GM23338 (cell line): ENCODE data around the gene ZNF12. TPM values are rescaled to one million over a fixed set of nuclear protein-coding genes. Genes with fewer than 3 reads are reported as not detected.

ENCODE experiments used
- ATAC-seq: fragments of 200-7000 bp; cut with Tn5 transposase; 3 replicates; pipeline ENCODE4 v1.9.1; 2020
- DNase-seq: peaks from one replicate; pipeline ENCODE4 v3.0.0-alpha.2; 2015; ENCODE audit warnings: low spot score
- H2AFZ ChIP-seq: fragments of 200-600 bp; sonication (generic); 2 replicates; pipeline ENCODE4 v1.8.0; 2016; ENCODE audit warnings: antibody characterized with exemption, mild to moderate bottlenecking, moderate library complexity
- H3F3A ChIP-seq: fragments of 200-600 bp; sonication (generic); replicated peaks from 2 replicates; pipeline ENCODE4 v1.8.0; 2017; ENCODE audit warnings: antibody characterized with exemption, mixed run types, low read depth
- H3K27ac ChIP-seq: fragments of 200-600 bp; sonication (generic); 2 replicates; pipeline ENCODE4 v1.6.1; 2016; ENCODE audit warnings: low read depth
- H3K27me3 ChIP-seq: fragments of 200-600 bp; sonication (generic); 2 replicates; pipeline ENCODE4 v1.8.0; 2016; ENCODE audit warnings: mild to moderate bottlenecking, mixed run types, moderate library complexity; ENCODE audit not compliant: insufficient read depth
- H3K36me3 ChIP-seq: fragments of 200-600 bp; sonication (generic); 2 replicates; pipeline ENCODE4 v1.8.0; 2016; ENCODE audit warnings: mild to moderate bottlenecking; ENCODE audit not compliant: insufficient read depth
- H3K4me1 ChIP-seq: fragments of 200-600 bp; sonication (generic); 2 replicates; pipeline ENCODE4 v1.8.0; 2016; ENCODE audit warnings: mild to moderate bottlenecking, moderate library complexity; ENCODE audit not compliant: insufficient read depth
- H3K4me2 ChIP-seq: fragments of 200-600 bp; sonication (generic); 2 replicates; pipeline ENCODE4 v1.7.1; 2017; ENCODE audit warnings: mixed run types
- H3K4me3 ChIP-seq: fragments of 200-600 bp; sonication (generic); 2 replicates; pipeline ENCODE4 v1.6.1; 2016; ENCODE audit warnings: mixed run types
- H3K79me2 ChIP-seq: fragments of 200-600 bp; sonication (generic); replicated peaks from 2 replicates; pipeline ENCODE4 v1.8.0; 2017; ENCODE audit warnings: mild to moderate bottlenecking; ENCODE audit not compliant: insufficient read depth
- H3K9me2 ChIP-seq: fragments of 200-600 bp; sonication (generic); 2 replicates; pipeline ENCODE4 v1.8.0; 2017; ENCODE audit not compliant: insufficient read depth
- H4K20me1 ChIP-seq: fragments of 200-600 bp; sonication (generic); replicated peaks from 2 replicates; pipeline ENCODE4 v1.8.0; 2017; ENCODE audit warnings: mild to moderate bottlenecking; ENCODE audit not compliant: insufficient read depth
- H3K27ac Mint-ChIP-seq: 2 replicates; pipeline ENCODE4 v1.8.0; 2020; ENCODE audit warnings: inconsistent platforms, mild to moderate bottlenecking, moderate library complexity, mixed read lengths
- H3K27me3 Mint-ChIP-seq: 3 replicates; pipeline ENCODE4 v1.8.0; 2022; ENCODE audit warnings: low read depth, mild to moderate bottlenecking, moderate library complexity, mixed read lengths, inconsistent platforms; ENCODE audit not compliant: insufficient read depth, poor library complexity
- H3K36me3 Mint-ChIP-seq: 3 replicates; pipeline ENCODE4 v1.8.0; 2021; ENCODE audit warnings: low read depth, mild to moderate bottlenecking, inconsistent platforms, moderate library complexity, mixed read lengths
- H3K4me1 Mint-ChIP-seq: 3 replicates; pipeline ENCODE4 v1.8.0; 2020; ENCODE audit warnings: mild to moderate bottlenecking, inconsistent platforms, mixed read lengths
- H3K4me3 Mint-ChIP-seq: 3 replicates; pipeline ENCODE4 v1.8.0; 2021; ENCODE audit warnings: moderate library complexity, mild to moderate bottlenecking, inconsistent platforms, mixed read lengths
- H3K9me3 Mint-ChIP-seq: 3 replicates; pipeline ENCODE4 v1.8.0; 2020; ENCODE audit warnings: moderate library complexity, mild to moderate bottlenecking, inconsistent platforms, mixed read lengths
- EZH2 ChIP-seq: fragments of 200-600 bp; sonication (generic); IDR thresholded peaks from one replicate; pipeline ENCODE4 v1.8.0; 2017; ENCODE audit warnings: antibody characterized with exemption, mild to moderate bottlenecking, low read depth; ENCODE audit not compliant: unreplicated experiment
- EZH2phosphoT487 ChIP-seq: fragments of 200-600 bp; sonication (generic); IDR thresholded peaks from one replicate; pipeline ENCODE4 v1.8.1; 2018; ENCODE audit warnings: antibody characterized with exemption; ENCODE audit not compliant: unreplicated experiment
- JUNB ChIP-seq: IDR thresholded peaks from one replicate; pipeline ENCODE4 v1.6.1; 2016; ENCODE audit warnings: antibody characterized with exemption; ENCODE audit not compliant: unreplicated experiment
- POLR2AphosphoS5 ChIP-seq: IDR thresholded peaks from 2 replicates; pipeline ENCODE4 v1.6.1; 2016; ENCODE audit warnings: antibody characterized with exemption, low read depth
- ZNF114 ChIP-seq: fragments of 250-450 bp; sonication (Bioruptor Pico); IDR thresholded peaks from 2 replicates; pipeline ENCODE4 v1.5.0; 2020; ENCODE audit warnings: mild to moderate bottlenecking, moderate library complexity
- ZNF331 ChIP-seq: fragments of 250-450 bp; sonication (Bioruptor Pico); IDR thresholded peaks from 2 replicates; pipeline ENCODE4 v1.5.0; 2020; ENCODE audit warnings: low read depth, mild to moderate bottlenecking, moderate library complexity
- polyA plus RNA-seq: library from polyadenylated mRNA; unstranded; fragments of >200 nt; fragmentation: Nextera tagmentation; extraction: Ambion mirVana; gene quantifications from 2 replicates; pipeline ENCODE4 v1.2.1, GENCODE V29; 2016
- total RNA-seq: library from RNA; depleted of rRNA; stranded (reverse); fragments of >200 nt; shearing (Covaris generic); gene quantifications from 2 replicates; pipeline ENCODE4 v1.2.3, GENCODE V29; 2014
- TF ChIP-seq, protein P1 (sequence below): IDR thresholded peaks from one replicate; pipeline ENCODE4 v1.6.1; 2018; ENCODE audit warnings: antibody characterized with exemption; ENCODE audit not compliant: unreplicated experiment
- TF ChIP-seq, protein P2 (sequence below): IDR thresholded peaks from 2 replicates; pipeline ENCODE4 v1.6.1; 2016; ENCODE audit warnings: antibody characterized with exemption
- TF ChIP-seq, protein P3 (sequence below): fragments of 250-450 bp; sonication (Bioruptor Pico); IDR thresholded peaks from 2 replicates; pipeline ENCODE4 v1.5.0; 2020; ENCODE audit warnings: mild to moderate bottlenecking, moderate library complexity

ZNF12 gene
- total and polyA plus RNA-seq, 2 experiments from 2014 or later: 9.6 to 17.8 TPM

DNA sequence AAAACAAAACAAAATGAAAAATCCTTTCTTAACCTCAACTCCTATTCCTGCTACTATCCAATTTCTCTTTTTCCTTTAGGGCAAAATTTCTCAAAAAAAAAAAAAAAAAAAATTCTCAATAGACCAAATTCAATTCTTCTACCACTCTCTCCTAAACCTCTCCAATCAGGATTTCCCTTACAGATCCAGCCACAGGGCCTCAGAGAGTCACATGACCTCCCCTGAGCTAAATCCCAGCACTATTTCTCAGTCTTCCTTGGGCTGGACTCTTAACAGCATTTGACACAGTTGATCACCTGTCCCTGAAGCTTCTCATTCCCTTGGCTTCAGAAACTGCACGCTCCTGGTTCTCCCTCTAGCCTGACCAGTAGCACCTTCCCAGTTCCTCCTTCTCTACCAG is 4.9 kb downstream of the ZNF12 start:
- no peaks in the 10 kb centered on the region for H3F3A ChIP-seq
- peaks cover 37% of the 10 kb centered on the region for H3K36me3 ChIP-seq
- DNase-seq (no peak), ATAC-seq (no peak)
- H3K27ac ChIP-seq: no peak overlapping the region
- no peaks in the 10 kb centered on the region for H3K27me3 ChIP-seq
- H3K79me2 ChIP-seq: peaks cover 77% of the 10 kb centered on the region
- H3K27ac Mint-ChIP-seq: no peak overlapping the region
- TF ChIP-seq, protein P1, sequence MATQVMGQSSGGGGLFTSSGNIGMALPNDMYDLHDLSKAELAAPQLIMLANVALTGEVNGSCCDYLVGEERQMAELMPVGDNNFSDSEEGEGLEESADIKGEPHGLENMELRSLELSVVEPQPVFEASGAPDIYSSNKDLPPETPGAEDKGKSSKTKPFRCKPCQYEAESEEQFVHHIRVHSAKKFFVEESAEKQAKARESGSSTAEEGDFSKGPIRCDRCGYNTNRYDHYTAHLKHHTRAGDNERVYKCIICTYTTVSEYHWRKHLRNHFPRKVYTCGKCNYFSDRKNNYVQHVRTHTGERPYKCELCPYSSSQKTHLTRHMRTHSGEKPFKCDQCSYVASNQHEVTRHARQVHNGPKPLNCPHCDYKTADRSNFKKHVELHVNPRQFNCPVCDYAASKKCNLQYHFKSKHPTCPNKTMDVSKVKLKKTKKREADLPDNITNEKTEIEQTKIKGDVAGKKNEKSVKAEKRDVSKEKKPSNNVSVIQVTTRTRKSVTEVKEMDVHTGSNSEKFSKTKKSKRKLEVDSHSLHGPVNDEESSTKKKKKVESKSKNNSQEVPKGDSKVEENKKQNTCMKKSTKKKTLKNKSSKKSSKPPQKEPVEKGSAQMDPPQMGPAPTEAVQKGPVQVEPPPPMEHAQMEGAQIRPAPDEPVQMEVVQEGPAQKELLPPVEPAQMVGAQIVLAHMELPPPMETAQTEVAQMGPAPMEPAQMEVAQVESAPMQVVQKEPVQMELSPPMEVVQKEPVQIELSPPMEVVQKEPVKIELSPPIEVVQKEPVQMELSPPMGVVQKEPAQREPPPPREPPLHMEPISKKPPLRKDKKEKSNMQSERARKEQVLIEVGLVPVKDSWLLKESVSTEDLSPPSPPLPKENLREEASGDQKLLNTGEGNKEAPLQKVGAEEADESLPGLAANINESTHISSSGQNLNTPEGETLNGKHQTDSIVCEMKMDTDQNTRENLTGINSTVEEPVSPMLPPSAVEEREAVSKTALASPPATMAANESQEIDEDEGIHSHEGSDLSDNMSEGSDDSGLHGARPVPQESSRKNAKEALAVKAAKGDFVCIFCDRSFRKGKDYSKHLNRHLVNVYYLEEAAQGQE: no peak
- TF ChIP-seq ZNF114 (CRISPR knock-in tag): no peak
- peaks cover 34% of the 10 kb centered on the region for H3K36me3 Mint-ChIP-seq
- peaks cover 11% of the 10 kb centered on the region; the same call in 1 of the 2 replicates for H3K4me1 ChIP-seq
- no peak overlapping the region for H2AFZ ChIP-seq
- H3K4me3 ChIP-seq: no peak overlapping the region
- H3K9me3 Mint-ChIP-seq: peaks cover 62% of the 10 kb centered on the region
- H3K4me2 ChIP-seq: no peak overlapping the region
- peaks cover 10% of the 10 kb centered on the region for H3K27me3 Mint-ChIP-seq
- H3K9me2 ChIP-seq: 0 out of 2 replicates have a peak, but pooled peaks cover 9% of the 10 kb centered on the region
- no peak overlapping the region for H3K4me3 Mint-ChIP-seq
- H3K4me1 Mint-ChIP-seq: peaks cover 6% of the 10 kb centered on the region
- H4K20me1 ChIP-seq: peaks cover 7% of the 10 kb centered on the region; the same call in 1 of the 2 replicates

DNA sequence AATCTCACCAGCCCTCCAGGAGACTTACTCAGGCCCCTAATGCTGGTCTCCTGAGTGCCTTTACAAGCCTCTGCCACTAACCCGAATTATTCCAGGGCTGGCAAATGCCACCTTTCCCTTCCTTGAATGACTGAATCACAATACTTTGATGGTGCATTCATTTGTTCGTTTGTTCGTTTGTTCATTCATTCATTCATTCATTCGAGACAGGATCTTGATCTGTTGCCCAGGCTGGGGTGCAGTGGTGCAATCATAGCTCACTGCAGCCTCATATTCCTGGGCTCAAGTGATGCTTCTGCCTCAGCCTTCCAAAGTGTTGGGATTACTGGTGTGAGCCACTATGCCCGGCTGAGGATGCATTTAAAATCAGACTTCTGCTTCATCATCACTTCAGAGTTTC is 6.0 kb downstream of the ZNF12 start:
- no peaks in the 10 kb centered on the region for H3F3A ChIP-seq
- H3K36me3 ChIP-seq: peaks cover 47% of the 10 kb centered on the region
- H3K27me3 Mint-ChIP-seq: peaks cover 9% of the 10 kb centered on the region
- H3K4me2 ChIP-seq: no peak overlapping the region
- H3K9me3 Mint-ChIP-seq: peaks cover 61% of the 10 kb centered on the region
- ATAC-seq (no peak), DNase-seq (no peak)
- peaks cover 72% of the 10 kb centered on the region for H3K79me2 ChIP-seq
- peaks cover 6% of the 10 kb centered on the region for H3K4me1 Mint-ChIP-seq
- no peak overlapping the region for H3K27ac Mint-ChIP-seq
- H3K4me3 Mint-ChIP-seq: no peak overlapping the region
- 0 out of 2 replicates have a peak, but pooled peaks cover 9% of the 10 kb centered on the region for H3K9me2 ChIP-seq
- no peaks in the 10 kb centered on the region for H3K27me3 ChIP-seq
- H3K4me1 ChIP-seq: peaks cover 9% of the 10 kb centered on the region; the same call in 1 of the 2 replicates
- H3K27ac ChIP-seq: no peak overlapping the region
- H4K20me1 ChIP-seq: peaks cover 4% of the 10 kb centered on the region; the same call in 1 of the 2 replicates
- H3K36me3 Mint-ChIP-seq: peaks cover 30% of the 10 kb centered on the region
- no peak overlapping the region for H2AFZ ChIP-seq
- no peak overlapping the region for H3K4me3 ChIP-seq
- TF ChIP-seq ZNF114 (CRISPR knock-in tag): no peak
- TF ChIP-seq EZH2phosphoT487: no peak
- no peak for TF ChIP-seq EZH2
- TF ChIP-seq ZNF331: no peak
- TF ChIP-seq, protein P2, sequence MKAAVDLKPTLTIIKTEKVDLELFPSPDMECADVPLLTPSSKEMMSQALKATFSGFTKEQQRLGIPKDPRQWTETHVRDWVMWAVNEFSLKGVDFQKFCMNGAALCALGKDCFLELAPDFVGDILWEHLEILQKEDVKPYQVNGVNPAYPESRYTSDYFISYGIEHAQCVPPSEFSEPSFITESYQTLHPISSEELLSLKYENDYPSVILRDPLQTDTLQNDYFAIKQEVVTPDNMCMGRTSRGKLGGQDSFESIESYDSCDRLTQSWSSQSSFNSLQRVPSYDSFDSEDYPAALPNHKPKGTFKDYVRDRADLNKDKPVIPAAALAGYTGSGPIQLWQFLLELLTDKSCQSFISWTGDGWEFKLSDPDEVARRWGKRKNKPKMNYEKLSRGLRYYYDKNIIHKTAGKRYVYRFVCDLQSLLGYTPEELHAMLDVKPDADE: no peak
- no peak for TF ChIP-seq POLR2AphosphoS5
- no peak for TF ChIP-seq JUNB
- TF ChIP-seq, protein P3, sequence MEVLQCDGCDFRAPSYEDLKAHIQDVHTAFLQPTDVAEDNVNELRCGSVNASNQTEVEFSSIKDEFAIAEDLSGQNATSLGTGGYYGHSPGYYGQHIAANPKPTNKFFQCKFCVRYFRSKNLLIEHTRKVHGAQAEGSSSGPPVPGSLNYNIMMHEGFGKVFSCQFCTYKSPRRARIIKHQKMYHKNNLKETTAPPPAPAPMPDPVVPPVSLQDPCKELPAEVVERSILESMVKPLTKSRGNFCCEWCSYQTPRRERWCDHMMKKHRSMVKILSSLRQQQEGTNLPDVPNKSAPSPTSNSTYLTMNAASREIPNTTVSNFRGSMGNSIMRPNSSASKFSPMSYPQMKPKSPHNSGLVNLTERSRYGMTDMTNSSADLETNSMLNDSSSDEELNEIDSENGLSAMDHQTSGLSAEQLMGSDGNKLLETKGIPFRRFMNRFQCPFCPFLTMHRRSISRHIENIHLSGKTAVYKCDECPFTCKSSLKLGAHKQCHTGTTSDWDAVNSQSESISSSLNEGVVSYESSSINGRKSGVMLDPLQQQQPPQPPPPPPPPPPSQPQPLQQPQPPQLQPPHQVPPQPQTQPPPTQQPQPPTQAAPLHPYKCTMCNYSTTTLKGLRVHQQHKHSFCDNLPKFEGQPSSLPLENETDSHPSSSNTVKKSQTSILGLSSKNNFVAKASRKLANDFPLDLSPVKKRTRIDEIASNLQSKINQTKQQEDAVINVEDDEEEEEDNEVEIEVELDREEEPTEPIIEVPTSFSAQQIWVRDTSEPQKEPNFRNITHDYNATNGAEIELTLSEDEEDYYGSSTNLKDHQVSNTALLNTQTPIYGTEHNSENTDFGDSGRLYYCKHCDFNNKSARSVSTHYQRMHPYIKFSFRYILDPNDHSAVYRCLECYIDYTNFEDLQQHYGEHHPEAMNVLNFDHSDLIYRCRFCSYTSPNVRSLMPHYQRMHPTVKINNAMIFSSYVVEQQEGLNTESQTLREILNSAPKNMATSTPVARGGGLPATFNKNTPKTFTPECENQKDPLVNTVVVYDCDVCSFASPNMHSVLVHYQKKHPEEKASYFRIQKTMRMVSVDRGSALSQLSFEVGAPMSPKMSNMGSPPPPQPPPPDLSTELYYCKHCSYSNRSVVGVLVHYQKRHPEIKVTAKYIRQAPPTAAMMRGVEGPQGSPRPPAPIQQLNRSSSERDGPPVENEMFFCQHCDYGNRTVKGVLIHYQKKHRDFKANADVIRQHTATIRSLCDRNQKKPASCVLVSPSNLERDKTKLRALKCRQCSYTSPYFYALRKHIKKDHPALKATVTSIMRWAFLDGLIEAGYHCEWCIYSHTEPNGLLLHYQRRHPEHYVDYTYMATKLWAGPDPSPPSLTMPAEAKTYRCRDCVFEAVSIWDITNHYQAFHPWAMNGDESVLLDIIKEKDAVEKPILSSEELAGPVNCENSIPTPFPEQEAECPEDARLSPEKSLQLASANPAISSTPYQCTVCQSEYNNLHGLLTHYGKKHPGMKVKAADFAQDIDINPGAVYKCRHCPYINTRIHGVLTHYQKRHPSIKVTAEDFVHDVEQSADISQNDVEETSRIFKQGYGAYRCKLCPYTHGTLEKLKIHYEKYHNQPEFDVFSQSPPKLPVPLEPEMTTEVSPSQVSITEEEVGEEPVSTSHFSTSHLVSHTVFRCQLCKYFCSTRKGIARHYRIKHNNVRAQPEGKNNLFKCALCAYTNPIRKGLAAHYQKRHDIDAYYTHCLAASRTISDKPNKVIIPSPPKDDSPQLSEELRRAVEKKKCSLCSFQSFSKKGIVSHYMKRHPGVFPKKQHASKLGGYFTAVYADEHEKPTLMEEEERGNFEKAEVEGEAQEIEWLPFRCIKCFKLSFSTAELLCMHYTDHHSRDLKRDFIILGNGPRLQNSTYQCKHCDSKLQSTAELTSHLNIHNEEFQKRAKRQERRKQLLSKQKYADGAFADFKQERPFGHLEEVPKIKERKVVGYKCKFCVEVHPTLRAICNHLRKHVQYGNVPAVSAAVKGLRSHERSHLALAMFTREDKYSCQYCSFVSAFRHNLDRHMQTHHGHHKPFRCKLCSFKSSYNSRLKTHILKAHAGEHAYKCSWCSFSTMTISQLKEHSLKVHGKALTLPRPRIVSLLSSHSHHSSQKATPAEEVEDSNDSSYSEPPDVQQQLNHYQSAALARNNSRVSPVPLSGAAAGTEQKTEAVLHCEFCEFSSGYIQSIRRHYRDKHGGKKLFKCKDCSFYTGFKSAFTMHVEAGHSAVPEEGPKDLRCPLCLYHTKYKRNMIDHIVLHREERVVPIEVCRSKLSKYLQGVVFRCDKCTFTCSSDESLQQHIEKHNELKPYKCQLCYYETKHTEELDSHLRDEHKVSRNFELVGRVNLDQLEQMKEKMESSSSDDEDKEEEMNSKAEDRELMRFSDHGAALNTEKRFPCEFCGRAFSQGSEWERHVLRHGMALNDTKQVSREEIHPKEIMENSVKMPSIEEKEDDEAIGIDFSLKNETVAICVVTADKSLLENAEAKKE: no peak
